Tibial artery (tissue), 4 donors: Measurements from ENCODE around the gene NPAS3.
A peak's percentile ranks its signal among the peaks of the same experiment; 100 is the strongest.

Experiments used
- DNase-seq, 2 donors: peaks; one replicate each; pipeline ENCODE4 v3.0.0-alpha.2; 2019
- H3K27ac ChIP-seq, 2 donors: fragments of 200-600 bp; sonication (generic) in 1 of 2; 1 replicate in 1 of 2; 2 replicates in 1 of 2; pipeline ENCODE4 v1.5.1; 2018 to 2019; ENCODE audit warnings: mild to moderate bottlenecking in 1 of 2
- H3K27me3 ChIP-seq, 2 donors: fragments of 200-600 bp; sonication (generic) in 1 of 2; one replicate each; pipeline versions ENCODE4 v1.5.1 to v1.6.0; 2016 to 2019
- H3K36me3 ChIP-seq, 3 donors: fragments of 200-600 bp; sonication (generic) in 2 of 3; one replicate each; pipeline ENCODE4 v1.5.1; 2016 to 2019; ENCODE audit warnings: mild to moderate bottlenecking in 2 of 3
- H3K4me1 ChIP-seq, 4 donors: fragments of 200-600 bp; sonication (generic) in 2 of 4; 1 replicate in 3 of 4; 2 replicates in 1 of 4; pipeline ENCODE4 v1.5.1; 2016 to 2019
- H3K4me3 ChIP-seq, 2 donors: fragments of 200-600 bp; sonication (generic) in 1 of 2; 1 replicate in 1 of 2; 2 replicates in 1 of 2; pipeline ENCODE4 v1.5.1; 2018 to 2019; ENCODE audit warnings: mild to moderate bottlenecking in 2 of 2
- H3K9me3 ChIP-seq, 3 donors: fragments of 200-600 bp; sonication (generic) in 1 of 3; one replicate each; pipeline ENCODE4 v1.5.1; 2016 to 2019
- CTCF ChIP-seq, 2 experiments: fragments of 200-600 bp in 1 of 2; fragments of 450-650 bp in 1 of 2; IDR thresholded peaks; one replicate each; pipeline ENCODE4 v1.5.1; 2017 to 2019; ENCODE audit warnings: antibody characterized with exemption in 2 of 2, mild to moderate bottlenecking in 1 of 2, moderate library complexity in 1 of 2
- intact Hi-C: fragments of 100-400 bp; cut with DNase I; formaldehyde crosslinking; loops from one replicate; pipeline ENCODE4 v1.15.0; 2023; ENCODE audit warnings: low total_unique reads

Gene NPAS3

GRCh38 chr14:33297565-33297964 lies 358.9 kb downstream of the NPAS3 start:
- Histone ChIP-seq H3K4me3 (no peak overlapping the region), H3K27me3 (no peaks in the 10 kb centered on the region), H3K27ac (no peak overlapping the region), H3K36me3 (no peaks in the 10 kb centered on the region), H3K4me1 (no peaks in the 10 kb centered on the region), H3K9me3 (no peaks in the 10 kb centered on the region)
- TF ChIP-seq CTCF (IDR thresholded peaks at IDR 0.05), result no peak
- no peak for DNase-seq
- intact Hi-C loops, result no loop called here

GRCh38 chr14:33307691-33308251 lies 369.1 kb downstream of the NPAS3 start:
- no peak overlapping the region for H3K4me3 ChIP-seq
- no peak overlapping the region for H3K27ac ChIP-seq
- H3K9me3 ChIP-seq, result no peaks in the 10 kb centered on the region
- H3K4me1 ChIP-seq, result peaks cover 0 to 15% (median 0%) of the 10 kb centered on the region in 4 donors
- H3K36me3 ChIP-seq, result no peaks in the 10 kb centered on the region
- intact Hi-C loops, result no loop called here
- DNase-seq, result peak; percentile 20 to 65
- H3K27me3 ChIP-seq, result no peaks in the 10 kb centered on the region
- TF ChIP-seq CTCF (IDR thresholded peaks at IDR 0.05), result no peak

- Histone ChIP-seq H3K27me3 (no peaks in the 10 kb centered on the region), H3K4me3 (no peak overlapping the region), H3K36me3 (no peaks in the 10 kb centered on the region), H3K27ac (no peak overlapping the region), H3K9me3 (no peaks in the 10 kb centered on the region), H3K4me1 (peaks cover 0 to 15% (median 0%) of the 10 kb centered on the region in 4 donors)
- intact Hi-C loops, result no loop called here
- TF ChIP-seq CTCF (IDR thresholded peaks at IDR 0.05), result no peak
- no peak for DNase-seq
These were observed 370.4 kb downstream of the NPAS3 start for GRCh38 chr14:33309106-33309505.

GRCh38 chr14:33315217-33315616 lies 376.5 kb downstream of the NPAS3 start:
- H3K27me3 ChIP-seq, result no peaks in the 10 kb centered on the region
- TF ChIP-seq CTCF (IDR thresholded peaks at IDR 0.05), result no peak
- intact Hi-C loops, result no loop called here
- no peaks in the 10 kb centered on the region for H3K36me3 ChIP-seq
- no peaks in the 10 kb centered on the region for H3K4me1 ChIP-seq
- no peak overlapping the region for H3K27ac ChIP-seq
- no peak overlapping the region for H3K4me3 ChIP-seq
- no peak for DNase-seq
- H3K9me3 ChIP-seq, result no peaks in the 10 kb centered on the region

- no peaks in the 10 kb centered on the region for H3K27me3 ChIP-seq
- no peaks in the 10 kb centered on the region for H3K36me3 ChIP-seq
- H3K27ac ChIP-seq, result no peak overlapping the region
- TF ChIP-seq CTCF (IDR thresholded peaks at IDR 0.05), result no peak
- H3K4me1 ChIP-seq, result no peaks in the 10 kb centered on the region
- H3K9me3 ChIP-seq, result no peaks in the 10 kb centered on the region
- H3K4me3 ChIP-seq, result no peak overlapping the region
- no peak for DNase-seq
- intact Hi-C loops, result no loop called here
These were observed 377.0 kb downstream of the NPAS3 start for GRCh38 chr14:33315721-33316120.

- no peaks in the 10 kb centered on the region for H3K27me3 ChIP-seq
- H3K36me3 ChIP-seq, result no peaks in the 10 kb centered on the region
- no peak for TF ChIP-seq CTCF (IDR thresholded peaks at IDR 0.05)
- no peak overlapping the region for H3K27ac ChIP-seq
- no peaks in the 10 kb centered on the region for H3K4me1 ChIP-seq
- H3K9me3 ChIP-seq, result no peaks in the 10 kb centered on the region
- intact Hi-C loops, result no loop called here
- DNase-seq, result no peak
- H3K4me3 ChIP-seq, result no peak overlapping the region
These were observed 379.0 kb downstream of the NPAS3 start for GRCh38 chr14:33317675-33318074.
